ENCODE data around the gene CREB5. TPM values are rescaled to one million over a fixed set of nuclear protein-coding genes. Genes with fewer than 3 reads are reported as not detected.

CREB5 gene
- total RNA-seq, 1 donor from 2014 or later: 0.80 TPM

DNA sequence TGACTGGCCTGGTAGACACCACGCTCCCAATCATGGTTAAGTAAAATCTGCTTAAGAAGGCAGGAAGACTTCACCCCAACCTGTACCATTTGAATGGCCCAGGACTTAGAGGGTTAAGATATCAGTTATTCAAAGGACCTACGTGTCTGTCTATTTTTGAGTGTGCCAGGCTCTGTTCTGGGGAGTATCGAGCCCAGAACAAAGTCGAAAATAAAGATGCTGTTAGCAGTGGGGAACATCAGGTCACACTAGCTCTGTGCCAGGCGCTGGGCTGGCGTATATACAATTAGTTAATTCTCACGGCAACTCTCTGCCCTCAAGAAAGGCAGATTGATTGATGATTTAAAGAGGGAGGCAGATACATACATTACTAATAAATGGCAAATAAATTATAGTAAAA lies 40.5 kb upstream of the CREB5 start:
- TF ChIP-seq, protein P1, sequence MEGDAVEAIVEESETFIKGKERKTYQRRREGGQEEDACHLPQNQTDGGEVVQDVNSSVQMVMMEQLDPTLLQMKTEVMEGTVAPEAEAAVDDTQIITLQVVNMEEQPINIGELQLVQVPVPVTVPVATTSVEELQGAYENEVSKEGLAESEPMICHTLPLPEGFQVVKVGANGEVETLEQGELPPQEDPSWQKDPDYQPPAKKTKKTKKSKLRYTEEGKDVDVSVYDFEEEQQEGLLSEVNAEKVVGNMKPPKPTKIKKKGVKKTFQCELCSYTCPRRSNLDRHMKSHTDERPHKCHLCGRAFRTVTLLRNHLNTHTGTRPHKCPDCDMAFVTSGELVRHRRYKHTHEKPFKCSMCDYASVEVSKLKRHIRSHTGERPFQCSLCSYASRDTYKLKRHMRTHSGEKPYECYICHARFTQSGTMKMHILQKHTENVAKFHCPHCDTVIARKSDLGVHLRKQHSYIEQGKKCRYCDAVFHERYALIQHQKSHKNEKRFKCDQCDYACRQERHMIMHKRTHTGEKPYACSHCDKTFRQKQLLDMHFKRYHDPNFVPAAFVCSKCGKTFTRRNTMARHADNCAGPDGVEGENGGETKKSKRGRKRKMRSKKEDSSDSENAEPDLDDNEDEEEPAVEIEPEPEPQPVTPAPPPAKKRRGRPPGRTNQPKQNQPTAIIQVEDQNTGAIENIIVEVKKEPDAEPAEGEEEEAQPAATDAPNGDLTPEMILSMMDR (IDR thresholded peaks at IDR 0.05): no peak
- intact Hi-C loops (cut with micrococcal nuclease): loop anchor here (10.0 kb wide), 1 partner anchor 63 kb away; no protein-coding TSS in a partner anchor
- H3K27ac Mint-ChIP-seq: no peak overlapping the region
- no peaks in the 10 kb centered on the region for H3K9me3 Mint-ChIP-seq
- no peak overlapping the region for H3K4me3 Mint-ChIP-seq
- no peak for ATAC-seq (ENCODE audit: low read depth)
- H3K27me3 Mint-ChIP-seq: peaks cover 10% of the 10 kb centered on the region
- H3K4me1 Mint-ChIP-seq: no peaks in the 10 kb centered on the region
- DNase-seq: no peak
- ChIA-PET POLR2A (no interaction called here), CTCF (interaction anchor here (0.8 kb wide), 1 partner anchor 9 kb away, joined by 3 read pairs; no protein-coding TSS in a partner anchor)
- H3K36me3 Mint-ChIP-seq (ENCODE audit: low read depth): no peaks in the 10 kb centered on the region

DNA sequence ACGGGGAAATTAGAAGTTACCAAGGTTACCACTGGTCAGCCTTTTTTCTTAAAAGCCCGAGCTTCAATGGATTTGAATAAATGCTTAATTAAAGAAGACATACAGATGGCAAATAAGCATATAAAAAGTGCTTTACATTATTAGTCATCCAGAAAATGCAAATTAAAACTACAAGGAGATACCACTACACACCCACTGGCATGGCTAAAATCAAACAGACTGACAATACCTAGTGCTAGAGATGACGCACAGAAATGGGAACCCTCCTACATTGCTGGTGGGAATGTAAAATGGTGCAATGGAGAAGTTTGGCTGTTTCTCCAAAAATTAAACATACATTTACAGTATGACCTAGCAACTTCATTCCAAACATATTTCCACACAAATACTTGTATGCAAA lies 38.3 kb upstream of the CREB5 start:
- no peaks in the 10 kb centered on the region for H3K36me3 Mint-ChIP-seq (ENCODE audit: low read depth)
- H3K4me1 Mint-ChIP-seq: no peaks in the 10 kb centered on the region
- no peak for ATAC-seq (ENCODE audit: low read depth)
- H3K4me3 Mint-ChIP-seq: no peak overlapping the region
- intact Hi-C loops (cut with micrococcal nuclease): loop anchor here (10.0 kb wide), 1 partner anchor 61 kb away; no protein-coding TSS in a partner anchor
- no peak overlapping the region for H3K27ac Mint-ChIP-seq
- H3K9me3 Mint-ChIP-seq: no peaks in the 10 kb centered on the region
- H3K27me3 Mint-ChIP-seq: peaks cover 8% of the 10 kb centered on the region
- CTCF ChIA-PET: no interaction called here
- TF ChIP-seq, protein P1 (IDR thresholded peaks at IDR 0.05): no peak
- no peak for DNase-seq
- POLR2A ChIA-PET: no interaction called here

DNA sequence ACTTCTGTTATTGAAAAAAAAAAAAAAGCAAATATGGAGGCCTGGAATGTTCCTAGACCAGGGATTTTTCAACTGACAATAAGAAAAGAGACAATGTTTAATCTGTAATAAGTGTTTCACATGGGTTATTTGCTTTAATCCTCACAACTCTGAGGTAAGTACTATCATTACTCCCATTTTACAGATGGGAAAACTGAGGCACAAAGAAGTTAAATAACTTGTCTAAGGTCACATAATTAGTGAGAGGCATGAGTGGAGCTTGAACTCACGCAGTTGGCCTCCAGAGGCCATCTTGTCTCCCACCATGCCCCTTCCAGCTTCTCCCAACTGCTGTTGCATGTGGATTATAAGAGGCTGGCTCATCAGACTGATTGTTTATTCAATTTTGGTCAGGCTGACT lies 36.6 kb upstream of the CREB5 start:
- DNase-seq (no peak), ATAC-seq (ENCODE audit: low read depth) (no peak)
- ChIA-PET POLR2A (interaction anchor here (0.8 kb wide), 1 partner anchor 13 kb away, joined by 3 read pairs; no protein-coding TSS in a partner anchor), CTCF (no interaction called here)
- Mint-ChIP-seq H3K4me1 (no peaks in the 10 kb centered on the region), H3K4me3 (no peak overlapping the region), H3K9me3 (no peaks in the 10 kb centered on the region), H3K27me3 (peaks cover 15% of the 10 kb centered on the region), H3K27ac (no peak overlapping the region), H3K36me3 (ENCODE audit: low read depth) (no peaks in the 10 kb centered on the region)
- intact Hi-C loops (cut with micrococcal nuclease): loop anchor here (10.0 kb wide), 1 partner anchor 59 kb away; no protein-coding TSS in a partner anchor
- TF ChIP-seq, protein P1 (IDR thresholded peaks at IDR 0.05): no peak

DNA sequence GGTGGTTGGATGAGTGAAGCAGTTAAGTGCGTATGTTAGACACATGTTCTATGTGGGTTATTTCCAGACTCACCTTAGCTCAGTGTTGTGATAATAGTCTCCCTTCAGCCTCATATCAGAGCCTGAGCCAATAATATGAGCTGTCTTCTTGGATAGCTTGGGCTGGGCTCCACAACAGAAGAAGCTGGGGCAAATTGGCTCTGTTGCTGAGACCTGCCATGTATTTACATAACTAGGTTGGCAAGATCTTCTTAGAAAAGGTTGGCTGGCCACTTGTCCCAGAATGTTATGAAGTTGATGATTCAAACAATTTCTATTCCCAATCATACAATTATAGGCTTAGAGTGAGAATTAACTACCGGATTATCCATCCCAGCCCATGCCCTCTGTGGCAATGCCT lies 35.7 kb upstream of the CREB5 start:
- CTCF ChIA-PET: no interaction called here
- TF ChIP-seq, protein P1 (IDR thresholded peaks at IDR 0.05): no peak
- ATAC-seq (ENCODE audit: low read depth): no peak
- Mint-ChIP-seq H3K27ac (no peak overlapping the region), H3K27me3 (peaks cover 12% of the 10 kb centered on the region), H3K9me3 (no peaks in the 10 kb centered on the region), H3K36me3 (ENCODE audit: low read depth) (no peaks in the 10 kb centered on the region), H3K4me1 (no peaks in the 10 kb centered on the region), H3K4me3 (no peak overlapping the region)
- POLR2A ChIA-PET: no interaction called here
- no peak for DNase-seq
- intact Hi-C loops (cut with micrococcal nuclease): loop anchor here (10.0 kb wide), 1 partner anchor 58 kb away; no protein-coding TSS in a partner anchor

DNA sequence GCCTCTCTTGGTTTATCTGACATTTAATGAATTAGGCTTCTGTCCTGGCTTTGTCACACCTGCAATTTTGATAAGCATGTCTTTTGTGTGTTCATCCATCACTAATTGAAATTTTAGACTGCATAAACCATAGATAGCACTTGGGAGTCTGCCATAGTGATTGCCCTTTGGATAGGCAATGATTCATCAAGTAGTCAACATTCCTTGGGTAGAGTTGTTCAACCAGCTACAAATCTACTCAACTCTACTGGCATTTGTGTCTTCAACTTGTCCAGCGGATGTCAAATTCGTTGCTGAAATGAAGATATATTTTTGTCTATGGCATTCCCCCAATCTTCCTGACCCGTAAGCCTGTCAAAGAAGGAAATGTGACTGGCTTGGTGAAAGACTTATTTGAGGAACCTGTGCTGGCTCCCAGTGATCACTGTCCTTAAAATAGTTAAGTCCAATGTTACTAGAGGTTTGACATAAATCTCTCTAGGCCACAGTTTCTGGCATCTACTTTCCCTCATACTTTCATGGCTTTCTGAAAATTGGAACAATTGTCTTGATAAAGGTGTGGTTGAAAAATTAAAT lies 33.7 kb upstream of the CREB5 start:
- intact Hi-C loops (cut with micrococcal nuclease): loop anchor here (10.0 kb wide), 1 partner anchor 56 kb away; no protein-coding TSS in a partner anchor
- CTCF ChIA-PET: interaction anchor here (0.6 kb wide), 1 partner anchor 137 kb away, joined by 3 read pairs; no protein-coding TSS in a partner anchor
- ATAC-seq (ENCODE audit: low read depth) (no peak), DNase-seq (no peak)
- TF ChIP-seq, protein P1 (IDR thresholded peaks at IDR 0.05): no peak
- peaks cover 9% of the 10 kb centered on the region for H3K27me3 Mint-ChIP-seq
- no peaks in the 10 kb centered on the region for H3K4me1 Mint-ChIP-seq
- H3K27ac Mint-ChIP-seq: no peak overlapping the region
- POLR2A ChIA-PET: interaction anchor here (0.6 kb wide), 1 partner anchor 1283 kb away, joined by 4 read pairs; no protein-coding TSS in a partner anchor
- no peaks in the 10 kb centered on the region for H3K9me3 Mint-ChIP-seq
- no peak overlapping the region for H3K4me3 Mint-ChIP-seq
- H3K36me3 Mint-ChIP-seq (ENCODE audit: low read depth): no peaks in the 10 kb centered on the region
